ENCODE measurements around the gene ELOB.

Gene ELOB

GRCh38 chr16:2806286-2806685 is 29.2 kb upstream of the ELOB start:
- Histone ChIP-seq H3K9me3 (ENCODE audit: control insufficient read depth, low read length) (peaks cover 49% of the 10 kb centered on the region), H3K9ac (ENCODE audit: low read length) (no peak overlapping the region), H3K4me3 (ENCODE audit: low read length) (no peak overlapping the region), H3K36me3 (ENCODE audit: control insufficient read depth, insufficient read depth, low read length, severe bottlenecking) (no peaks in the 10 kb centered on the region), H3K27me3 (replicated peaks; ENCODE audit: control insufficient read depth, insufficient read depth, low read length) (peaks cover 43% of the 10 kb centered on the region), H3K4me1 (ENCODE audit: control insufficient read depth, insufficient read depth, low read length) (no peaks in the 10 kb centered on the region)
- DNase-seq (ENCODE audit: low read depth): no peak

DNA sequence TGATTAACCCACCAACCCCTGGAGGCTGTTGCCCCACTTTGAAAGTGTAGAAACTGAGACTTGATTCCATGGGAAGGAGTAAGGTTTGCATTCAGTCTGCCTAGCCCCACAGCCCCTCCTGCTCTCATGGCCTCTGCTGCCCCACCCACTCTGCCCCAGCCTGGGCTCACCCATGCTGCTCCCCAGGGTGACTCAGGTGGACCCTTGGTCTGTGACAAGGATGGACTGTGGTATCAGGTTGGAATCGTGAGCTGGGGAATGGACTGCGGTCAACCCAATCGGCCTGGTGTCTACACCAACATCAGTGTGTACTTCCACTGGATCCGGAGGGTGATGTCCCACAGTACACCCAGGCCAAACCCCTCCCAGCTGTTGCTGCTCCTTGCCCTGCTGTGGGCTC is 27.6 kb upstream of the ELOB start:
- Histone ChIP-seq H3K9ac (ENCODE audit: low read length) (no peak overlapping the region), H3K36me3 (ENCODE audit: control insufficient read depth, insufficient read depth, low read length, severe bottlenecking) (no peaks in the 10 kb centered on the region), H3K4me1 (ENCODE audit: control insufficient read depth, insufficient read depth, low read length) (no peaks in the 10 kb centered on the region), H3K9me3 (ENCODE audit: control insufficient read depth, low read length) (peaks cover 45% of the 10 kb centered on the region), H3K27me3 (replicated peaks; ENCODE audit: control insufficient read depth, insufficient read depth, low read length) (peaks cover 30% of the 10 kb centered on the region), H3K4me3 (ENCODE audit: low read length) (no peak overlapping the region)
- DNase-seq (ENCODE audit: low read depth): no peak

DNA sequence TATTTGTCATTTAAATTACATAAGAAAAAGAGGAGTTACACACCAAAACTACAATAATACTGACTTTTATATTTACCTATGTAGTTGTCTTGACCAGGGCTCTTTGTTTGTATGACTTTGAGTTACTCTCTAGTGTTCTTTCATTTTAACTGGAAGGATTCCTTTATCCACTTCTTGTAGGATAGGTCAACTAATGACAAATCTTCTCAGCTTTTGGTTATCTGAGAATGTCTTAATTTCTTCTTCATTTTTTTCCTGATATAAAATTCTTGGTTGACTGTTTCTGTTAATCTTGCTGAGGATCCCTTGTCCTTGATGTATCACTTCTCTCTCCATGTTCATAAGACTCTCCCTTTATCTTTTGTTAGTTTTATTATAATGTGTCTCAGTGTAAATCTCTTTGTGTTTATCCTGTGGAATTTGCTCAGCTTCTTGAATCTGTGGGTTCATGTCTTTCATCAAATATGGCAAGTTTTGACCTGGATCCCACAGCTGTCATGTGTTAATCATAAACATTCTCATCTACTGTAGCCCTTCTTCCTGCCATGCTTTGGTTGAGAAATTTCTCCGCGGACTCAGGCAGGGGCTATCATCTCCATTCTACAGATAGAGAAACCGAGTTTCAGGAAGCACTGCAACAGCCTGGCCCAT is 26.6 kb upstream of the ELOB start:
- Histone ChIP-seq H3K9ac (ENCODE audit: low read length) (no peak overlapping the region), H3K9me3 (ENCODE audit: control insufficient read depth, low read length) (peaks cover 36% of the 10 kb centered on the region), H3K36me3 (ENCODE audit: control insufficient read depth, insufficient read depth, low read length, severe bottlenecking) (no peaks in the 10 kb centered on the region), H3K27me3 (replicated peaks; ENCODE audit: control insufficient read depth, insufficient read depth, low read length) (peaks cover 24% of the 10 kb centered on the region), H3K4me3 (ENCODE audit: low read length) (no peak overlapping the region), H3K4me1 (ENCODE audit: control insufficient read depth, insufficient read depth, low read length) (peaks cover 3% of the 10 kb centered on the region)
- DNase-seq (ENCODE audit: low read depth): no peak

DNA sequence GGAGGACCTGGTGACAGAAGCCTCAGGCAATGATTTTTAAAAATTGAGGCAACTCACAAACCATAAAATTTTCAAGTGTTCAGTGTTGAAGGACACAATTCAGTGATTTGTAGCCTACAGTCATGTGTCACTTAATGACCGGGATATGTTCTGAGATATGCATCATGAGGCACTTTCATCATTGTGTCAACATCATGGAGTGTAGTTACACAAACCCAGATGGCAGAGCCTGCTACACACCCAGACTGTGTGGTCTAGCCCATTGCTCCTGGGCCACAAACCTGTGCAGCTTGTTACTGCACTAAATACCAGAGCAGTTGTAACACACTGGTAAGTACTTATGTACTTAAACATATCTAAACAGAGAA is 22.8 kb upstream of the ELOB start:
- DNase-seq (ENCODE audit: low read depth): no peak
- Histone ChIP-seq H3K27me3 (replicated peaks; ENCODE audit: control insufficient read depth, insufficient read depth, low read length) (peaks cover 23% of the 10 kb centered on the region), H3K4me3 (ENCODE audit: low read length) (no peak overlapping the region), H3K4me1 (ENCODE audit: control insufficient read depth, insufficient read depth, low read length) (peaks cover 11% of the 10 kb centered on the region), H3K36me3 (ENCODE audit: control insufficient read depth, insufficient read depth, low read length, severe bottlenecking) (no peaks in the 10 kb centered on the region), H3K9me3 (ENCODE audit: control insufficient read depth, low read length) (peaks cover 22% of the 10 kb centered on the region), H3K9ac (ENCODE audit: low read length) (no peak overlapping the region)

DNA sequence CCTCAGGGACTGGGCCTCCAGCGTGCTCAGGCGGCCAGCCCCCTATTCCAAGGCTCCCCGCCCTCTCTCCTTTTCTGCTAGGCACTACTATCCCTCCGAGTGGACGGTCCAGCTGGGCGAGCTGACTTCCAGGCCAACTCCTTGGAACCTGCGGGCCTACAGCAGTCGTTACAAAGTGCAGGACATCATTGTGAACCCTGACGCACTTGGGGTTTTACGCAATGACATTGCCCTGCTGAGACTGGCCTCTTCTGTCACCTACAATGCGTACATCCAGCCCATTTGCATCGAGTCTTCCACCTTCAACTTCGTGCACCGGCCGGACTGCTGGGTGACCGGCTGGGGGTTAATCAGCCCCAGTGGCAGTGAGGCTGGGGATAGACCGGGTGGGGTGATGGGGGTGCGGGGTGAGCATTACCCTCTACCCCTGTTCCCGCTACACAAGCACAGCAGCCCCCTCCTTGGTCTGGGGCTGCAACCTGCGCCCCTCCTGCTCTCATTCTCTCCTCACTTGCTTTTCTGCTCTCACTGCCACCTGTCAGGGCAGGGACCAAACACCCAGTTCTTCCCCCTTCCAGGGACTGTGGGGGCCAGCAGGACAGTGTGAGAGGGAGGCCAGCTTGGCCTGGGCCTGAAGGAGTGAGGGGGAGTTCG is 22.3 kb upstream of the ELOB start:
- H3K9me3 ChIP-seq (ENCODE audit: control insufficient read depth, low read length): peaks cover 17% of the 10 kb centered on the region
- H3K4me3 ChIP-seq (ENCODE audit: low read length): no peak overlapping the region
- no peaks in the 10 kb centered on the region for H3K36me3 ChIP-seq (ENCODE audit: control insufficient read depth, insufficient read depth, low read length, severe bottlenecking)
- DNase-seq (ENCODE audit: low read depth): no peak
- H3K27me3 ChIP-seq (replicated peaks; ENCODE audit: control insufficient read depth, insufficient read depth, low read length): peaks cover 25% of the 10 kb centered on the region
- H3K9ac ChIP-seq (ENCODE audit: low read length): no peak overlapping the region
- peaks cover 15% of the 10 kb centered on the region for H3K4me1 ChIP-seq (ENCODE audit: control insufficient read depth, insufficient read depth, low read length)

DNA sequence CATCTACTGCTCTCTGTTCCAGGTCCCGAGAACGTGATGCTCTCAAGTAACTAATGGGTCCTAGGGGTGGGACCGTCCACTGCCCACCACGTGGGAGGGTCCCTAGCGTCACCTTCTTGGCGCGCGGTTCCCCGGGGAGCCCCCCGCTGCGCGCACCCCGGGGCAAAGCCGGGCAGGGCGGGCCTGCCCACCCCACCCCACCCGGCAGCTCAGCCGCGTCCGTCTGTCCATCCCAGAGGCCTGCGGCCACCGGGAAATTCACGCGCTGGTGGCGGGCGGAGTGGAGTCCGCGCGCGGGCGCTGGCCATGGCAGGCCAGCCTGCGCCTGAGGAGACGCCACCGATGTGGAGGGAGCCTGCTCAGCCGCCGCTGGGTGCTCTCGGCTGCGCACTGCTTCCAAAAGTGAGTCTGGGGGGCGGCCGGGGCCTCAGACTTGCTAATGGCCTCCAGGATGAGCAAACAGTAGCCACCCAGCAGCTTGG is 21.7 kb upstream of the ELOB start:
- Histone ChIP-seq H3K9me3 (ENCODE audit: control insufficient read depth, low read length) (peaks cover 11% of the 10 kb centered on the region), H3K4me1 (ENCODE audit: control insufficient read depth, insufficient read depth, low read length) (peaks cover 21% of the 10 kb centered on the region), H3K27me3 (replicated peaks; ENCODE audit: control insufficient read depth, insufficient read depth, low read length) (peaks cover 25% of the 10 kb centered on the region), H3K4me3 (ENCODE audit: low read length) (no peak overlapping the region), H3K36me3 (ENCODE audit: control insufficient read depth, insufficient read depth, low read length, severe bottlenecking) (no peaks in the 10 kb centered on the region), H3K9ac (ENCODE audit: low read length) (no peak overlapping the region)
- DNase-seq (ENCODE audit: low read depth): no peak

- Histone ChIP-seq H3K36me3 (ENCODE audit: control insufficient read depth, insufficient read depth, low read length, severe bottlenecking) (no peaks in the 10 kb centered on the region), H3K9me3 (ENCODE audit: control insufficient read depth, low read length) (peaks cover 2% of the 10 kb centered on the region), H3K9ac (ENCODE audit: low read length) (no peak overlapping the region), H3K27me3 (replicated peaks; ENCODE audit: control insufficient read depth, insufficient read depth, low read length) (peaks cover 46% of the 10 kb centered on the region), H3K4me1 (ENCODE audit: control insufficient read depth, insufficient read depth, low read length) (peaks cover 26% of the 10 kb centered on the region), H3K4me3 (ENCODE audit: low read length) (no peak overlapping the region)
- no peak for DNase-seq (ENCODE audit: low read depth)
Observed at GRCh38 chr16:2795395-2796143, 18.5 kb upstream of the ELOB start.

GRCh38 chr16:2792940-2793339 is 15.9 kb upstream of the ELOB start:
- Histone ChIP-seq H3K9me3 (ENCODE audit: control insufficient read depth, low read length) (peaks cover 2% of the 10 kb centered on the region), H3K9ac (ENCODE audit: low read length) (no peak overlapping the region), H3K36me3 (ENCODE audit: control insufficient read depth, insufficient read depth, low read length, severe bottlenecking) (no peaks in the 10 kb centered on the region), H3K4me1 (ENCODE audit: control insufficient read depth, insufficient read depth, low read length) (peaks cover 23% of the 10 kb centered on the region), H3K4me3 (ENCODE audit: low read length) (no peak overlapping the region), H3K27me3 (replicated peaks; ENCODE audit: control insufficient read depth, insufficient read depth, low read length) (peaks cover 63% of the 10 kb centered on the region)
- no peak for DNase-seq (ENCODE audit: low read depth)

DNA sequence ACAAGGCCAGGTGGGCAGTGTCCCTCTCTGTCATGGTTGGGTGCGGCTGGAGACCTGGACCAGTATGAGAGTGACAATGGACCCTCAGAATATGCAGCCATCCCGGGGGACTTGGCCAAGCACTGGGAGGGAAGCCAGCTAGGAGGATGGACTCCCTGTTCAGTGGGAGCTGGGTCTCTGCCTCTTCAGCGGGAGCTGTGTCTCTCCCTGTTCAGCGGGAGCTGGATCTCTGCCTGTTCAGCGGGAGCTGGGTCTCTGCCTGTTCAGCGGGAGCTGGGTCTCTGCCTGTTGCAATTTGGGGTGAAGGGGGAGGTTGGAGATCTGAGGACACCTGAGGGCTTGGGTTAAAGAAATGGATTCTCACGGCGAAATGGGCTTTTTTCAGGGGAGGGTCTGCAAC is 14.1 kb upstream of the ELOB start:
- H3K4me3 ChIP-seq (ENCODE audit: low read length): no peak overlapping the region
- H3K4me1 ChIP-seq (ENCODE audit: control insufficient read depth, insufficient read depth, low read length): peaks cover 23% of the 10 kb centered on the region
- no peak overlapping the region for H3K9ac ChIP-seq (ENCODE audit: low read length)
- H3K9me3 ChIP-seq (ENCODE audit: control insufficient read depth, low read length): peaks cover 2% of the 10 kb centered on the region
- peaks cover 65% of the 10 kb centered on the region for H3K27me3 ChIP-seq (replicated peaks; ENCODE audit: control insufficient read depth, insufficient read depth, low read length)
- H3K36me3 ChIP-seq (ENCODE audit: control insufficient read depth, insufficient read depth, low read length, severe bottlenecking): no peaks in the 10 kb centered on the region
- DNase-seq (ENCODE audit: low read depth): no peak

DNA sequence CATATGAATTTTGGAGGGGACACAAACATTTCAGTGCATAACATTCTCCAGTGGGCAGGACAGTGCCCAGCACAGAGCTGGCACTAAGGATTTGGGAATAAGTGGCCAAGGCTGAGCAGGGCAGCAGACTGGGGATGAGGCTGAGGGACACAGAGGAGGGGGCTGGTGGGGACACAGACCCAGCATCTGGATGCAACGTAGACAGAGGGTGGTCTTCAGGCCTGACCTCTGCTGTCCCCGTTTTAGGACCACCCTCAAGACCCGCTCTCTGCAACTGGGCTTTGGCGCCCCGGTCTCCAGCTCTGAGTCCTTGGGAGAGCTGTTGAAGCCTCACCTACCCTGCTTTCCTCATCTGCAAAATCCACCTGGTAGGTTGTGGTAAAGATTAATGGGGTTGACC is 13.6 kb upstream of the ELOB start:
- peaks cover 19% of the 10 kb centered on the region for H3K4me1 ChIP-seq (ENCODE audit: control insufficient read depth, insufficient read depth, low read length)
- peaks cover 2% of the 10 kb centered on the region for H3K9me3 ChIP-seq (ENCODE audit: control insufficient read depth, low read length)

DNA sequence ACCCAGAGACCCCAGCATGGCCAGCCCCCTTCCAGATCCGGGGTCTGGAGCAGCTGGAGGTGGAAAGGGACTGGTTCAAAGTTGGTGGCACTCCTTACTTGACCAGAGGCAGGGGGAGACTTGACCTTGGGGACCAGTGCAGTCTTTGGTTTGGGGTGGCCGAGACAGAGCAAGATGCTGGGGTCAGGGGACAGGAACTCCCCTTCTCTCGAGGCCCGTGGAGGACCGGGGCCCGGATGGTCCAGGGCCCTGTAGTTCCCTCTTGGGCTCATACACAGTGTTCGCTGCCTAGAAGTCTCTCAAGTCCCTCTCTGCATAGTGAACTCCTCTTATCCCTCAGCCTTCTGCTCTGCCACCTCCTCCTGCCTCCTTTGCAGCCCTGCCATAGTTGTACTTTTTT is 10.9 kb upstream of the ELOB start:
- DNase-seq (ENCODE audit: low read depth): no peak
- Histone ChIP-seq H3K9me3 (ENCODE audit: control insufficient read depth, low read length) (peaks cover 2% of the 10 kb centered on the region), H3K4me1 (ENCODE audit: control insufficient read depth, insufficient read depth, low read length) (no peaks in the 10 kb centered on the region)

More for the DNA sequence above, 13.6 kb upstream of the ELOB start:
- H3K9ac ChIP-seq (ENCODE audit: low read length): no peak overlapping the region
- no peaks in the 10 kb centered on the region for H3K36me3 ChIP-seq (ENCODE audit: control insufficient read depth, insufficient read depth, low read length, severe bottlenecking)
- H3K27me3 ChIP-seq (replicated peaks; ENCODE audit: control insufficient read depth, insufficient read depth, low read length): peaks cover 65% of the 10 kb centered on the region
- no peak for DNase-seq (ENCODE audit: low read depth)
- no peak overlapping the region for H3K4me3 ChIP-seq (ENCODE audit: low read length)

More for the DNA sequence above, 10.9 kb upstream of the ELOB start:
- H3K36me3 ChIP-seq (ENCODE audit: control insufficient read depth, insufficient read depth, low read length, severe bottlenecking): no peaks in the 10 kb centered on the region
- H3K27me3 ChIP-seq (replicated peaks; ENCODE audit: control insufficient read depth, insufficient read depth, low read length): peaks cover 80% of the 10 kb centered on the region
- H3K9ac ChIP-seq (ENCODE audit: low read length): no peak overlapping the region
- H3K4me3 ChIP-seq (ENCODE audit: low read length): no peak overlapping the region
